Measurements from ENCODE around the gene PIK3CB.

DNA sequence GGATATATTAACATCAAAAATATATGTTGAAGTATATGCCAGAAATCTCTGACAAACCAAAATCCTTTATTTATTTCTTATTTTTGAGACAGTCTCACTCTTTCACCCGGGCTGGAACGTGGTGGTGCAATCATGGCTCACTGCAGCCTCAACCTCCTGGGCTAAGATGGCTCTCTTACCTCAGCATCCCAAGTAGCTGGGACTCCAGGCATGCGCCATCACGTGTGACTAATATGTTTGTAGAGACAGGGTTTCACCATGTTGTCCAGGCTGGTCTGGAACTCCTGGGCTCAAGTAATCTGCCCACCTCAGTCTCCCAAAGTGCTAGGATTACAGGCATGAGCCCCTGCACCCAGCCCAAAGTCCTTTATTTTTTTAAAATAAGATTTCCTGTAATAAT lies 214.3 kb downstream of the PIK3CB start:
- TF ChIP-seq CREB1 (IDR thresholded peaks at IDR 0.05; ENCODE audit: low read depth): no peak
- no peak for TF ChIP-seq SIN3A (IDR thresholded peaks at IDR 0.05; ENCODE audit: low read depth, low read length)
- no peak for TF ChIP-seq POLR2A (IDR thresholded peaks at IDR 0.05; ENCODE audit: low read depth, low read length)
- no peak for TF ChIP-seq NFIC (IDR thresholded peaks at IDR 0.05; ENCODE audit: low read depth, low read length)
- no peak for TF ChIP-seq SP1 (IDR thresholded peaks at IDR 0.05; ENCODE audit: low read depth, low read length)
- TF ChIP-seq, protein P1, sequence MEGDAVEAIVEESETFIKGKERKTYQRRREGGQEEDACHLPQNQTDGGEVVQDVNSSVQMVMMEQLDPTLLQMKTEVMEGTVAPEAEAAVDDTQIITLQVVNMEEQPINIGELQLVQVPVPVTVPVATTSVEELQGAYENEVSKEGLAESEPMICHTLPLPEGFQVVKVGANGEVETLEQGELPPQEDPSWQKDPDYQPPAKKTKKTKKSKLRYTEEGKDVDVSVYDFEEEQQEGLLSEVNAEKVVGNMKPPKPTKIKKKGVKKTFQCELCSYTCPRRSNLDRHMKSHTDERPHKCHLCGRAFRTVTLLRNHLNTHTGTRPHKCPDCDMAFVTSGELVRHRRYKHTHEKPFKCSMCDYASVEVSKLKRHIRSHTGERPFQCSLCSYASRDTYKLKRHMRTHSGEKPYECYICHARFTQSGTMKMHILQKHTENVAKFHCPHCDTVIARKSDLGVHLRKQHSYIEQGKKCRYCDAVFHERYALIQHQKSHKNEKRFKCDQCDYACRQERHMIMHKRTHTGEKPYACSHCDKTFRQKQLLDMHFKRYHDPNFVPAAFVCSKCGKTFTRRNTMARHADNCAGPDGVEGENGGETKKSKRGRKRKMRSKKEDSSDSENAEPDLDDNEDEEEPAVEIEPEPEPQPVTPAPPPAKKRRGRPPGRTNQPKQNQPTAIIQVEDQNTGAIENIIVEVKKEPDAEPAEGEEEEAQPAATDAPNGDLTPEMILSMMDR (IDR thresholded peaks at IDR 0.05 in 2 of 3, conservative IDR thresholded peaks at IDR 0.05 in 1 of 3; ENCODE audit: control insufficient read depth in 2 of 3, extremely low read depth in 1 of 3, insufficient read depth in 1 of 3, low read depth in 3 of 3, low read length in 3 of 3): no peak
- no peak for TF ChIP-seq JUND (IDR thresholded peaks at IDR 0.05; ENCODE audit: low read depth, low read length)
- TF ChIP-seq DPF2 (IDR thresholded peaks at IDR 0.05): no peak
- no peak for TF ChIP-seq MXI1 (IDR thresholded peaks at IDR 0.05; ENCODE audit: low read depth, low read length)
- TF ChIP-seq CBFB (IDR thresholded peaks at IDR 0.05; ENCODE audit: low read depth): no peak
- no peak for TF ChIP-seq RAD51 (IDR thresholded peaks at IDR 0.05)
- no peak for TF ChIP-seq SMAD5 (IDR thresholded peaks at IDR 0.05; ENCODE audit: low read depth)
